BE2C (cell line): ENCODE results near the gene FOXB2.

Experiments used
- DNase-seq: peaks from one replicate; pipeline ENCODE4 v3.0.0-alpha.2; 2020
- H3K27me3 ChIP-seq: fragments of 250-450 bp; sonication (Bioruptor Pico); 2 replicates; pipeline ENCODE4 v1.5.1; 2020; ENCODE audit warnings: mild to moderate bottlenecking
- H3K36me3 ChIP-seq: fragments of 250-450 bp; sonication (Bioruptor Pico); 2 replicates; pipeline ENCODE4 v1.5.1; 2020; ENCODE audit warnings: mild to moderate bottlenecking
- H3K4me1 ChIP-seq: fragments of 250-450 bp; sonication (Bioruptor Pico); 2 replicates; pipeline ENCODE4 v1.5.1; 2020
- H3K4me3 ChIP-seq: 2 replicates; pipeline ENCODE4 v1.5.1; 2011; ENCODE audit warnings: low read depth, low read length
- H3K9me3 ChIP-seq: fragments of 250-450 bp; sonication (Bioruptor Pico); 2 replicates; pipeline ENCODE4 v1.5.1; 2020
- TF ChIP-seq, protein P1 (sequence below): IDR thresholded peaks from 2 replicates; pipeline ENCODE4 v1.5.1; 2012; ENCODE audit warnings: mild to moderate bottlenecking, low read depth, low read length

FOXB2 gene

DNA sequence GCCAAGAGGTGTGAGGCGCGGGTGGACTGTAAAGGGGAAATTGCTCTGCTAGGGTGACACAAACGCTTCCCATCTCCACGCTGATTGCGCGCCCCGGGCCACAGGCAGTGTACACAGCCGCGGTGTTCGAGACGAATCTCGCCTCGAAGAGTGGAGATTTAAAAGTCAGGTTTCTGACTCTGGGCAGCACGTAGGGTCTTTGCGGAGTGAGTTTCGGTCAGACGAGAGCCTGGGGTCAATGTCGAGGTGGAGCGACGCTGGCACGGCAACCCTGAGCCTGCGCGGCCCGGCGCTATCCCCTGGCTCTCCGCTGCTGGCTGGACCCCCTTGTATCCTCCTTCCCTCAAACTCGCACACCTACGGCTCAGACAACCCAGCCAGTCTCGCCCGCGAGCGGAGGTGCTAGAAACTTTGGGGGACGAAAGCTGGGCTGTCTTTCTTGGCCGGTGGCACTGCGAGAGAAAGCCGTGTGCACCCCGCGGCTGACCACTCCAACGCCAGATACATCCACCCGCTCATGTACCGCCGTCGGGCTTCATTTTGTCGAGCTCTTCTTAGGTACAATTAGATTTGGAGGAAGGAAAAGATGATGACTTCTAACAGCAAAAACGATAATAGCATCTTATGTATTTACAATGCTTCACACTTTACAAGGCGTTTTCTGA is 5.4 kb upstream of the FOXB2 start:
- H3K4me3 ChIP-seq, result no peak overlapping the region
- H3K4me1 ChIP-seq, result no peaks in the 10 kb centered on the region; the same call in none of the 2 replicates
- TF ChIP-seq, protein P1, sequence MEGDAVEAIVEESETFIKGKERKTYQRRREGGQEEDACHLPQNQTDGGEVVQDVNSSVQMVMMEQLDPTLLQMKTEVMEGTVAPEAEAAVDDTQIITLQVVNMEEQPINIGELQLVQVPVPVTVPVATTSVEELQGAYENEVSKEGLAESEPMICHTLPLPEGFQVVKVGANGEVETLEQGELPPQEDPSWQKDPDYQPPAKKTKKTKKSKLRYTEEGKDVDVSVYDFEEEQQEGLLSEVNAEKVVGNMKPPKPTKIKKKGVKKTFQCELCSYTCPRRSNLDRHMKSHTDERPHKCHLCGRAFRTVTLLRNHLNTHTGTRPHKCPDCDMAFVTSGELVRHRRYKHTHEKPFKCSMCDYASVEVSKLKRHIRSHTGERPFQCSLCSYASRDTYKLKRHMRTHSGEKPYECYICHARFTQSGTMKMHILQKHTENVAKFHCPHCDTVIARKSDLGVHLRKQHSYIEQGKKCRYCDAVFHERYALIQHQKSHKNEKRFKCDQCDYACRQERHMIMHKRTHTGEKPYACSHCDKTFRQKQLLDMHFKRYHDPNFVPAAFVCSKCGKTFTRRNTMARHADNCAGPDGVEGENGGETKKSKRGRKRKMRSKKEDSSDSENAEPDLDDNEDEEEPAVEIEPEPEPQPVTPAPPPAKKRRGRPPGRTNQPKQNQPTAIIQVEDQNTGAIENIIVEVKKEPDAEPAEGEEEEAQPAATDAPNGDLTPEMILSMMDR, result no peak
- DNase-seq, result no peak
- no peaks in the 10 kb centered on the region for H3K36me3 ChIP-seq
- no peaks in the 10 kb centered on the region for H3K9me3 ChIP-seq
- peaks cover 86% of the 10 kb centered on the region for H3K27me3 ChIP-seq

DNA sequence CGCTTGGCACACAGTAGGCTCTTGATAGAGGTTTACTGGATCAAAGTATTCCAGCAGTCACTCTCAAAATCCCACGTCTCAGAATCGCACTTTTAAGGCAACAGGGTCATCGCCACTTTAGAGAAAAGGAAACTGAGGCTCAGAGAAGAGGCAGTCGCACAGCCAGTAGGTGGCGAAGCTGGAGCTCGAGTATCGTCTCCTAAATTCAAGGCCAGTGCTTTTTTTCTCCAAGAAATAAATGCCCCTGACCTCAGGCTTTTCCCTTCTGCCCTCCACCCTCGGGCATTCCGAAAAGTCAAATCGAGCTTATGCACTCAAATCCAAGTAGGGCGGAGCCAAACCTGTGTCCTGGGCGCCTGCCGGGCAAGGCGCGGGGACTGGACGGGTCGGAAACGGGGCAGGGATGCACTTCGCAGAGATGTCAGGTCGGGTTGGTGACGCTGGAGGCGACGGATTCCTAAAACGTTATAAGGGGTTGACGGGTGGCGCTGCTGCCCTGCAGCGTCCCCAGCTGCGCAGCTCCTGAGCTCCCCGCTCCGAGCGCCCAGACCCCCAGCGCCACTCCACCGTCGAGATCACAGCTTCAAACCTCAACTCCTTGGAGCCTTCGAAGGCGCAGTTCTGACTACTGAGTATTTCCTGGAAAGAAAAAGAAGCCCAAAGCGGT is 4.7 kb upstream of the FOXB2 start:
- H3K36me3 ChIP-seq, result no peaks in the 10 kb centered on the region
- no peak for DNase-seq
- H3K27me3 ChIP-seq, result peaks cover 93% of the 10 kb centered on the region
- TF ChIP-seq, protein P1, result peak; percentile 50
- H3K9me3 ChIP-seq, result no peaks in the 10 kb centered on the region
- H3K4me1 ChIP-seq, result no peaks in the 10 kb centered on the region; the same call in none of the 2 replicates
- no peak overlapping the region for H3K4me3 ChIP-seq

DNA sequence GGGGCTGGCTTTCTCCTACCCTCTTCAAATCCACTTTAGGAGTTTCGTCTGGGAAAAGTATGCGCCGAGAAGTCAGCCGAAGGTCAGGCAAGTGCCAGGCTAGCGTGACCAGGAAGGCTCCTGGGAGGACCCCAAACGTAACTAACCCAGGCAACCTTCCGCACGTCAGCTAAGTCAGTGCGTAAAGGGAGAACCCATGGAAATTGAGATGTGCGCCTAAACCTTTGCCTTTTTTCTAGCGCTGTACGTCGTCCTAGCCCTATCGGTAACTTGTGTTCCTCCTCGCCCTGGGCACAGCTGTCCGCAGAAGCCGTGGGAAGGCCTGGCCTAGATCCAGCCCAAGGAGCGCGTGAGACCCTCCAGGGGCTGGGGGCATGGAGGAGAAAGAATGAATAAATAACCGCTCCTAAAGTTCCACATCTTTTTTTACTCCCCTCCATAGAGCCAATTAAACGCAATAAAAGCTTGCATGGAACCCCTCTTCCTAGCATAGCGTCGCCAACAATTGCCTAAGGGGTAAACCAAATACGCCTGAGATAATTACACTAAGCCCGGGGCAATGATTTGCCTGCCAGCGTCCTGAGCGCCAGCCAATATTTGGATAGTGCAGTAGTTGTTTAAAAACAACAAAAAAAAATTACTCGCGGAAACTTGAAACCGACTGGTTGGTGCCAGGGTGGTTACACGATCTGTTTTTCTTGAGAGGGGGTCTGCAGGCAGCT is 4.0 kb upstream of the FOXB2 start:
- H3K9me3 ChIP-seq, result no peaks in the 10 kb centered on the region
- H3K36me3 ChIP-seq, result no peaks in the 10 kb centered on the region
- no peaks in the 10 kb centered on the region; the same call in none of the 2 replicates for H3K4me1 ChIP-seq
- no peak overlapping the region for H3K4me3 ChIP-seq
- TF ChIP-seq, protein P1, result no peak
- H3K27me3 ChIP-seq, result peaks cover 93% of the 10 kb centered on the region
- no peak for DNase-seq

DNA sequence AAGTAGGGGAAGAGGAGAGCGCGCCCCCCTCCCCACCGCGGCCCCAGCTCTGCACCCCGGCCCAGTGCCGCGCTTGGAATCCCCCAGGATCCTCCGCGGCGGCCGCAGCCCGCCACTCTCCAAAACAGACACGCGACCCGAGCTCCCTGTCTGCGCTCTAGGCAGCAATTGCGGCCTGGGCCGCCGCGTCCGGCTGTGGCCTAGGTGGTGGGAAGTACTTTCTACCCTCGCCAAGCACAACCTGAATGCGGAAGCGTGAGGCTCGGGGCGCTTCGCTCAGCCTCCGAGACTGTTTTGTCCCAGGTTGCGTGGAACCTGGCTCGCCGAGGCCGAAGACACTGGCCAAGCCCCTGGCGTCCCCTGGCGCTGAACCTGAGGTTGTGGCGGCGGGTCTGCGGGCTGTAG is 3.3 kb upstream of the FOXB2 start:
- no peaks in the 10 kb centered on the region; the same call in none of the 2 replicates for H3K4me1 ChIP-seq
- peaks cover 97% of the 10 kb centered on the region for H3K27me3 ChIP-seq
- no peak for DNase-seq
- TF ChIP-seq, protein P1, result no peak
- H3K36me3 ChIP-seq, result no peaks in the 10 kb centered on the region
- no peaks in the 10 kb centered on the region for H3K9me3 ChIP-seq
- H3K4me3 ChIP-seq, result no peak overlapping the region

DNA sequence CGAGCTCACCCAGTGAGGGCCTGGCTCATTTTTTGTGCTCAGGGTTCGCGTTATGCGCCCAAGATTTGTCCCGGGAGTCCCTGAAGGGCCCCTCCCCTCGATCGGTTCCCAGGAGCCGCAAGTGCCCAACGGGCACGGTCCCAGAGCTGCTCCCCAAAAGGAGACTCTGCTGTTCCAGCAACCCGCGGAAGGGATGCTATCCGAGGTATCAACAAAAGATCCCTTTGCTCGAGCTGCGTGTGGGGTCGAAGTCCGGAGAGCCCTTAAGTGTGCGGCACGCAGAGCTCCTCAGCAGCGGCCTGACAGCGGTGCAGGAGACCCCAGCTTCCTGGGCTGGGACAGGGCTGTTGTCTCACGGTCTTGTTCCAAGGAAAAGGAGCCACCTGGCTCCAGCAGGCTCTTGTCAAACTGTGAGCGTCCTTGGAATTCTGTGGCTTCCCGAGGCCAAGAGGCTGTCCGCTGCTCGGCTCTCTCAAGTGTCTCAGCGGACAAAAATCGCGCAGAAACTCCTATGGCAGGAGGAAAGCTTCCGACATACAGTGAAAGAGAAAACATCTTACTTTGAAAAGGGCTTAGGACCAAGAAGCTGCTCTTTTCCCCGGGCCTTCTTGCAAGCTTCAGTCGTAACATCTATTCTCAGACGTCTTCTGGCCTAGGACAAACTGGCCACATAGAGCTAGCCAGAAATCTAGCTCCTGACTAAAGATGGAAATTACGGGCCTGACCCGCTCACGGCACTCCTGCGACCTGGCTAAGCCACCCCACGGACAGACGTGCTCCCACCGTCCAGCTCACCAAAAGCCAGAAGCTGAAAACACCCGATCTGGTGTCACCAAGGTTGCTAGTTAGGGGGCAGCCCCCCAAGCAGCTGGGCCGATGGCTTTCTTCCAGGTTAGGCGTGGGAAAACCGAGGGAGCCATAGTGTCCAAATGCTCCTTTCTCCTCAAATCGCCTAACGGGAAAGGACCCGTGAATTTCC is 2.6 kb upstream of the FOXB2 start:
- no peaks in the 10 kb centered on the region; the same call in none of the 2 replicates for H3K4me1 ChIP-seq
- no peak for DNase-seq
- TF ChIP-seq, protein P1, result no peak
- H3K9me3 ChIP-seq, result no peaks in the 10 kb centered on the region
- H3K4me3 ChIP-seq, result no peak overlapping the region
- H3K27me3 ChIP-seq, result peaks cover 97% of the 10 kb centered on the region
- H3K36me3 ChIP-seq, result no peaks in the 10 kb centered on the region
